HG02973 (cell line): ENCODE data around the gene KAT6B.

Experiments used
- ATAC-seq: cut with Tn5 transposase; IDR thresholded peaks from one replicate; pipeline ENCODE4 v1.9.1; 2021; ENCODE audit warnings: moderate library complexity; ENCODE audit not compliant: unreplicated experiment

KAT6B gene

DNA sequence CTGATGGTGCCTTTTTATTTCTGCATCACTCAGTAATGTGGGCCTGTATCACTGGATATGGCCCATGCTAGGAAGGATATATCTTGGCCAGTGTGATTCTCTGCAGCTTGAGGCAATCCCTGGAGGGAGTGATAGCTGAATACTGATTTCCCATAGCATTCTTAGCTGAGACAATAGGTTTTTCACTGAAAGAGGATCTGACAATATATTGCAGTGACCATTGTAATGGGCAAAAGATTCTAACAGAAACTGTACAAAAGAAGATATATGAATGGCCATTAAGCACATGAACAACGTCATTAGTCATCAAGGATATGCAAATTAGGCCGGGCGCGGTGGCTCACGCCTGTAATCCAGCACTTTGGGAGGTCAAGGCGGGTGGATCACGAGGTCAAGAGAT is 117.8 kb downstream of the KAT6B start:
- ATAC-seq: no peak

DNA sequence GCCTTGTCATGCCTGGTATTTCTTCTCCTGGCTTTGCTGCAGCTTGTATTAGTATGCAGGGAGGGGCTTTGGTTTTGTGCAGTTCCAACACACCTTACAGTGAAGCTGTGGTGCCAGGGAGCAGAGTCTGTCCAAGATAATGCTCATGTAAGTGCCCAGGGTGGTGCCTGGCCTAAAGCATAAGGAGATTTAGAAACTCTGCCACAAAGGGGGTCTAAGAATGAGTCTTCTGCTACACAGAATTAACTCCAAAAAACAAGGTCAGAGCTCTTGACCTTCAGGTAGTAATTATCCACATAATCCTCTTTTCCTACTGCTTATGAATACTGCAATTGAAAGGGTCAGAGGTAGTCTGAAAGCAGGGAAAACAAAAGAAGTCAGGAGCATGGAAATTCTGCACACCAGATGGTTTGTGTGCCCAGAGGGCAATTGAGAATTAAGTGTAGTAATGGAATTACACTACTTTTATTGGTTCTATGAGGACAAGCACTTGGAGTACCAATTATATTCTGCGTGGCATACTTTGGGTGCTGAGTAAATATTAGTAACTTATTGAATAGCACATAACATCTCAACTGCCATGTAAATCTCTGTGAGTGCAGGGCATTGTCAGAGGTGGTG is 121.5 kb downstream of the KAT6B start:
- no peak for ATAC-seq

DNA sequence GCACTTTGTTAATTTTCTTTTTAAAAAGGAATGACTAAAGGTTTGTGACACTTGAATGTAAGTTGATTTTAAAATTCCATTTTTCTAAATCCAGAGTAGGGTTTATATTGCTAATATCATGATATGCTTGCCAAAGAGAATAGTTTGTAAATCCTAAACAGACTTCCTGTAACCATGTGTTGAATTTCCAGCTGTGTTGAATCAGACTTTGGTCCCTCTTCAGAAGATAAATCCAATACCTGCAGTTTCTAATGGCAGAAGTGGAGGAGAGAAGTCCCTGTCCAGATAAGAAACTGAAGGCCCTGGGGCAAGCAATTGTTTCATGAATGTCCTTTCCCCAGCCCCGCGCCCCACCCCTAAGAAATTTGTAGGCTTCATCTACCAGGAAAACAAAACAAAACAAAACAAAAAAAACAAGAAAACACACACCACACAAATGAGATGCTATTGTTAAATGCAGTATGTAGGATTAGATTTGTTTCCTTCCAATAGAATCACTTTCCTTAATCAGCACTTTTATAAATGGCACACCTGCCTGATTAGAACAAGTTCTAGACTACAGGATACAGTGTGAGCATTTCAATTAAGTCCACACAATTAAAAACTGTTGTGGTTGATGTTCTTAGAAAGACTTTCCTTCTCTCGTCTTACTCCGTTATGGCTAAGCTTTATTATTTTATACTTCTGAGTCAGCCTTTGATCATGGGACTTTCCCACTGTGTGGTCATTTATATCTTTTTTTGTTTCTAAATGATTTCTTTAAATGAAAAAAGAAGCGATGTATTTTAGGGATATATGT is 122.8 kb downstream of the KAT6B start:
- no peak for ATAC-seq

DNA sequence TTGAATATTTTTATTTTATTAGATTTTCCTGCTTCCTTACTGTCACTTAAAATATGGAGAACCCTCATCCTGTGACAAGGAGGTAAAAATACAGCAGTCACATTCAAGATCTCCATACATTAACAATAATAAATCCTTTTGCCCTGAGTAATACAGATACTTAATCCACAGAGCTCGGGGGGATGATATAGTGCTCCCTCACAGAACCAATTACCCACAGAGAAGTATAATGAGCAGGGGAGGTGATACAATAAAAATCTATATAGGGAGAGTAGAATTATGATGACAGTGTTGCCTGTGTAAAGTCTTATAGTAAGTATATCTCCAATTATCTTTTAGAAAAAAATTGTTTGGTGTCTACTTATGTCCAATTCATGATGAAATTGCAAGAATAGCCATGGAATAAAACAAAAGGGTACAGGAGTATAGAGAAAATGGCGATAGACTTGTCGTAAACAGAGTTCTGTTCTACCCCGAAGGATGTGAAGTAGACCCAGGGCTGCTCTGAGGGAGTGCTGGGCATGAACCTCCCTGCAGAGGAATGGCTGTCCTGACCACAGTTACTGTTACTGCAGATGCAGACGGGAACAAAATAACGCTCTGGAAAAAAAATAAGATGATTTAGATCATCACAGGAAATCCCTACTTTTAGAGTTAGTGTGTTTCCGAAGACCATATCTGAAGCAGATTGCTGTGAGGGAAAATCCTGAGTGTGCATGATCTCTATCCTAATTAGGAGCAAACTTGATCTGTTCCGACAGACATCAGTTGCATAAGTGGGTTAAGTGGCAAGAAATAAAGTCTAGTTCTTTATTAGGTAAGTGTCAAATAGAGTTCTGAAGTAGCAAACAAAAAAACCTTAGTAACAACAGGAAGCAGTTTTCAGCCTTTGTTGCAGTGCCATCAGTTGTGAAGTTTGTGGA is 123.7 kb downstream of the KAT6B start:
- ATAC-seq: no peak

DNA sequence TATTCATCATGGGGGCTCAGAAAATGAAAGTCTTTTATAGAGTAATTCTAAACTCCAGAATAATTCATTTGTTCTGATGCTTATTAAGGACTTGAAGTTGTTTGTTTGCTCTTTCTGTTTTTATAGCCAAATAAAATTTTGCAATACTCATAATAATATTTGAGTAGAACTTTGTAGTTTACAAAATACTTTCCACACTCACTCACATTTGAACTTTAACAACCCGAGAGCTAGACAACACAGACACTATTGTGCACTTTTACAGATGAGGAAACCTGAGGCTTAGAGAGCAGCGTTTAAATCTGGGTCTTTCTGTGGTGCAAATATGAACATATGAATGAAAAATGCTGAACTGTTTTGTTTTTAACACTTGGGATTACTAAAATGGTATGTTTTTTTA is 126.8 kb downstream of the KAT6B start:
- ATAC-seq: no peak

DNA sequence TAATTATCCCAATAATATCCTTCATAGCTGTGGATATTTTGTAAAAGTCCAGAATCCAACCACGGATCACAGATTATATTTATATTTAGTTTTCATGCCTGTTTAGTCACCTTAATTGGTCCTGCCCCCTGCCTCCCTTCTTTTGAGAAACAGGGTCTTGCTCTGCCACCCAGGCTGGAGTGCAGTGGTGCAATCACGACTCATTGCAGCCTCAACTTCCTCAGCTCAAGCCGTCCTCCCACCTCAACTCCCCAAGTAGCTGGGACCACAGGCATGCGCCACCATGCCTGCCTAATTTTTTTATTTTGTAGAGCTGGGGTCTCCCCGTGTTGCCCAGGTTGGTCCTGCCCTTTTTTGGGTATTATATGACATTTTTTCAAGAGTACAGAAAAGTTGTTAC is 129.4 kb downstream of the KAT6B start:
- no peak for ATAC-seq

DNA sequence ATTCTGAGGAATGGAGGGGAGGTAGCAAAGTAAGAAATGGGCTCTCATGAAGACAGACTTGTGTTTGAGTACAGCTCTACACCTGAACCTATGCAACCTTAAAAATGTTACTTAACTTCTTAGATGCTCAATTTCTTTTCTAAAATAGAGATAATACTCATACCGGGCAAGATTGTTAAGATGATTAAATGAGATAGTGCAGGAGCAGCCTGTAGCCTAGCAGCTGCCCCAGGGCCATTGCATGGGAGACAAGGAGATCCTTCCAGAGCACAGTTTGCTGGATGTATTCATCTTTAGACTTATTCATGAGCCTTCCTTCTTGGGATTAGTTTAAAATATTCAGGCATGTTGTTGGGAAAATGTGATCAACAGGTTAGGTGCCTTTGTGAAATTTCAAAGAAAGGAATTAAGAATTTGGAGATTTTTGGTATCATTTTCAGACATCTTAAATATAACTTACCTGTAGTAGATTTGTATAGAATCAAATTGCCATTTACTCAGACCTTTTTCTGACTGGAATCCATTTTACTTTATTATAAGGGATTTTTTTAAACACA is 130.2 kb downstream of the KAT6B start:
- no peak for ATAC-seq

DNA sequence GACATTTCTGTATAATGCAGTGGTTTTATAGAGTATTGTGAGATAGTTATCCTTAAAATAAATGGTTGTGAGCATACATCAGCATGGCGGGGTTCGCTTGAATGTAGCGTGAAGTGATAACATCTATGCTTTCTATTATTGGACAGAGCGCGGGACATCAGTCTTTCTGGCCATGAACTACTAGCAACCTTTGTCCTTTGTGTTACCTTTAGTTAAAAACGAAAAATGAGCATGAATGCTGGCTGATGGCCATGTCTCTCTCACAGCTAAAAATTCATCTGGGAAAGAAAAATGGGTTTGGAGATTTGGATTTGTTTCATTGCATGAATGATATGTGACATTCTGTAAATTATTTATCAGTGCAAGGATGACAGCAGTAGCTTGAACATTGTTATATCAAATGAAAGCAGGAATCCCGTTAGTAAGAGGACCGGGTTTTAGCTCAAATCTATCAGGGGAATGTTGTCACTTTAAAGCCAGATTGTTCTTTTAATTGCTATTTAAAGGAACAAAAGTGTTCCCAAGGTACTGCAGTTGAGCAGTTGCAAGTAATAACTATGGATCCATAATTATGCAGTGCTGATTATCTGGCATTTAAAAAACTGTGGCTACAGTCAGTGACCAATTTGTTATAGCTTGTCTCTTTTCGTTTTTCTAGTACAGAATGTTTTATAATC is 131.0 kb downstream of the KAT6B start:
- ATAC-seq: no peak

DNA sequence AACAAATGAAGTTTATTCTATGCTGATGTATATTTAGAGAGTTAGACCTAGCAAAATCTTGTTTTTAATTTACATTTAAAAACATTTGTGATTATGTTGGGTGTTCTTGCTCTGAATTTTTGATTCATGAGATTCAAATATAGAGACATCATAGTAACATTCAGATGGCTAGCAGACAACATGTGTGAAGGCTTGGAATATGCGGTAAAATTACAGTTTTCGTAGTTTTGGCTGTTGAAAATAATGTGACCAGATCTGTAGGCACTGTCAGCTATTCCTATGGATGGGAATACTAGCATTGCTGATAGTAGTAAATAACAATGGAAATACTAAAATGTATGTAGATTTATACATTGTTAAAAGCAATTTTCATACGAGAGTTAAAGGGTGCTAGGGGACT is 131.9 kb downstream of the KAT6B start:
- no peak for ATAC-seq

DNA sequence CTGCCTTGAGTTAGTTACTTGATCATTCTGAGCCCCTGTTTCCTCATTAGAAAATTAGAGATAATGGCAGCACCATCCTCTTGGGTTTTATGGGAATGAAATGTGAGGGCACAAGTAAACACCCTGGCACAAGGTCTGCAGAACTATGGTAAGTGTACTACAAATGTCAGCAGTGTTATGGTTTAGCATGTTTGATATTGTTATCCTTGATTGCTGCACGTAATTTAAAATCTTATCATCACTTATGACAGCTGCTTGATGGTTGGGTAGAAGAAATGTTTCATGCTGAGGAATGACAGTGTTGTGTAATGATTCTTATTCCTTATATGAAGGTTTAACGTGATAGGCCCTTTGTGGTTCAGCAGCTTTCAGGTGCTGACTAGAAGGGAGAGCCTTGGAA is 134.3 kb downstream of the KAT6B start:
- no peak for ATAC-seq

DNA sequence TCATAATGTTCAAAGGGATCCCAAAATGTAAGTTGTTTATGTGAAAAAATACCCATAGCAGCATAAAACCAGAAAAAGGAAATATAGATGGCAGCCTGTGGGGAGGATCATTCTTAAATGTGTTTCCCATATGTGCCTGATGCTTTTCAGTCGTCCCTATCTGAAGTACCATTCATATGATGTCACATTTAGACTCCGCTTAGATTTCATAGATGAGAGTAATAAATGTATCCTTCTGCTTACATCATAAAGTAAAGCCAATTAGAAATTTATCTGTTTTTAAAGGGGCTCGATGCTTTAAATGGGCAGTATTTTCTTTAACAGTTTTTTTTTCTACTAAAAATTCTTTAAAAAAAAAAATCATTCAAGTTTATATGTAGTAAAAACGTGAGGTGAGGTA is 136.1 kb downstream of the KAT6B start:
- ATAC-seq: no peak

DNA sequence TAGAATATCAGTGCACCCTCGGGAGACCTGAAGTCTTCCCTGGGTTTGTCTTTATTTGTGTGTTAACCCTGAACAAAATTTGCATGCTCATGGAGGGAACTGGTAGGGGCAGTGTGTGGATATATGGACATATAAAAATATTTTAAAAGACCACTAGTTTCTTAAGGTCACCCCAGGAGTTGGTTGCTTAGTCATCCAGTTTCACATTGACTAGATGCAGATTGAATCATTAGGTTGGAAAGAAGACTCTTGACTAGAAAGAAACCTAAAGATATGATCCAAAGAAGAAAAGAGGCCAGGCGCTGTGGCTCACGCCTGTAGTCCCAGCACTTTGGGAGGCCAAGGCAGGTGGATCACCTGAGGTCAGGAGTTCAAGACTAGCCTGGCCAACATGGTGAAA is 137.1 kb downstream of the KAT6B start:
- ATAC-seq: no peak

DNA sequence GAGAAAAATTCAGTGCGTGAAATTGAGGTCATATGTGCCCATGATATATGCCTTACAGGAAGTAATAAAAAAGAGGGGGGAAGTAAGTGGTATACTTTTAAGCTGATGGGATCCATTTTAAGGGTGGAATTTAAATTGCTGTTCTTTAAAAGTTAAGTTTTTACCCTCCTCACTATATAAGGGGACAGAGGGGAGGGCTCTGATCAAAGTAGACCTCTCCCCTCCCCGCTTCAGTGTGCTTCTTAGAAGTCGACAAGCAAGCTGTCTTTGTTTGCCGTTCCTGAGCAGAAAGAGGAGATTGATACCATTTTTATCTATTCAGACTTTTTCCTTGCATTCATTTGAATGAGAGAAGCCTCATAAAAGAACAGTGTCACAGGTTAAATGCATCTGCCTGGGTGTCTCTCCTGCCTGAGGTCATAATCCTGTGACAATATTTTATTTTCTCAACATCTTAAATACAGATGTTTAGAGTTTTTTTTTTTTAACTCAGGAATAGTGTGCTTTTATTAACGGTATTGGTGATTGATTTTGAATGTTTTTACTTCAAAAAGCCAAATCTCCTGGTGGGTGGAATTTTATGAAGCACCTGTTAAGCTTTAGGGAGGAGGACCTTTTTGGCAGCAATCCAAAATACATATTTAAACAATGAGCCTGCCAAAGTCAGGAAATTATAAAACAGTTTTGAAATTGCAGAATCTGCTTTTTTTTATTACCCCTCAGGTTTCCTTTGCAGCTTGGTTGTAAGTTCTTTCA is 141.7 kb downstream of the KAT6B start:
- ATAC-seq: no peak

DNA sequence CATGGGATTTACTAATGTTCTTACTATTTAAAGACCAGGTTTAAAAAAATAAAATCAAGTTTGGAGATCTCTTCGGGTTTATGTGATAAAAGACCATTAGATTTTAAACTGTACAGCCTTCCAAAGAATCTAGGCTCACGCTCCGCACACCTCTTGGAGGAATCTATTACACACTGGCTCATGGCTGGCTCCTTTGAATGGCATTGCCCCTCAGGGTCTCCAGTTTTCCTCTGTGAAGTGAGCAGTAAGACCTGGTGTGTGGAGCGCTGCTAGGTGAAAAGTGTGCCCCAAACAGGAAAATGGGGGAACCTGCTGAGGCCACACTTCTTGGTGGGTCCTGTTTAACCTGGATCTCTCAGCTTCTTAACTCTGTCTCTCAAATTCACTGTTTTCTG is 142.3 kb downstream of the KAT6B start:
- no peak for ATAC-seq

DNA sequence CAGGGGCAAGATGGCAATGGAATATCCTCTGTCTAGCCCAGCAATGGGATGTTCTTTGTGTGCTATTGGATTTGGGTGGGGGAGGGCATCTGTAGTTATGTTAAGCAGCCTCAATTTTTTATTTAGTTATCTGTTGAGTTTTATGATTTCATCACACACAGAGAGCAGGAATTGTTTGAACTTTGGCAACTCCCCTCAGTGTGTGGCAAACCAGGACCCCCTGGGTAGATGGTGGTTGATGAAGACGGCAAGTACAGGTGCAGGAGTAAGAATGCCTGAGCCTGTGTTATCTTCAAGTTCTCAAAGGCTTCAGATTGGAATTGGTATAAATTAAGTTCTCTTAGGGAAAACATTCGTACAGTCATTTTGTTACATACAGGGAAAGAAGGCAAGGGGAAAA is 142.7 kb downstream of the KAT6B start:
- ATAC-seq: no peak

DNA sequence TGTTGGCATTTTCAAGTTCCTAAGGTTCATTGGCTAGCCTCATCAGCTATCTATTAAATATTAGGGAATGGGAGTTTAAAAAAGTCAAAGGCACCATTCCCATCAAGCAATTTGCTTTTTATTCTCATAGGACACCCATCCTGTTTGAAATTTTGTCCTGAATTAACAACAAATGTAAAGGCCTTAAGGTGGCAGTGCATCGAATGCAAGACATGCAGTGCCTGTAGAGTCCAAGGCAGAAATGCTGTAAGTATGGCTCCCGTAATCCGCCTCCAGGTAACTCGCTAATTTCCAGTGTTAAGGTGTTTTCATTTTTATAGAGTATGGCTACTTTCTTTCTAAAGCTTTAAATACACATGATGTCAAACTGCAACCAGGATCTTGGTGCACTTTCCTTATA is 143.1 kb downstream of the KAT6B start:
- ATAC-seq: no peak

DNA sequence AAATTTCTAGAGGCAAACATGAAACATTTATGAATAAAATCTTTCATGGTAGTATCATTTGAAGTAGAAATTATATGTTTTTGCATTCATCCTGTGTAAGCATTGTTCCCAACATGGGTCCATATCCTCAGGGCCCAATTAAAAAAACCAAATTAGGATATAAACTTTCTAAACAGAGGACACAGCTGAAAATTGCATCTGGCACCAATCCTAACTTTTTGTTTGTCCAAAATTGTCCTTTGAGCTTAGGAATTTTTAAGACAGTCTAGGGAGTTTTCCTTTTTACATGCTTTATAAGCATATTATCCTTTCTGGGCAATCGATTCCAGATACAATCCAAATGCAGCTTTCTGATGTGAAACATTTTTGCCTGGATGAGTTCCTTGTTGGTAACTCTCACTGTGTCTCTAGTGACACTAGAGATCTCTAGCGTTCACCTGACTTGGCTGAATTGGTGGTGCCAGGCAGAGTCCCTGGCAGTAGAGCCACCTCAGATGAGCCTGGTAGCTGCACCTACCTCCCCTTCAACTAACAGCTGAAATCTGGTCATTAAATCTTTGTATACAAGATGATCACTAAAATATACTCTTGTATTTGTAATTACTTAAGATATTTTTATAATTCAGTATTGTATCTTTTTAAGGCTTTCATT is 147.5 kb downstream of the KAT6B start:
- ATAC-seq: no peak

DNA sequence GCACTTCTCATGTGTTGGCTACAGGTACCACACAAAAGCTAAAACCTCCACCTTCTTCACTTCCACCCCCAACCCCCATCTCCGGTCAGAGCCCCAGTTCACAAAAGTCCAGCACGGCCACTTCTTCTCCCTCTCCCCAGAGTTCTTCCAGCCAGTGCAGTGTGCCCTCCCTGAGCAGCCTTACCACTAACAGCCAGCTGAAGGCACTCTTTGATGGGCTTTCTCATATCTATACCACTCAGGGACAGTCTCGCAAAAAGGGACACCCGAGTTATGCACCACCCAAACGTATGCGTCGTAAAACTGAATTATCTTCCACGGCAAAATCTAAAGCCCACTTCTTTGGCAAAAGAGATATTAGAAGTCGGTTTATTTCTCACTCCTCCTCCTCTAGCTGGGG is 149.4 kb downstream of the KAT6B start:
- ATAC-seq: no peak

DNA sequence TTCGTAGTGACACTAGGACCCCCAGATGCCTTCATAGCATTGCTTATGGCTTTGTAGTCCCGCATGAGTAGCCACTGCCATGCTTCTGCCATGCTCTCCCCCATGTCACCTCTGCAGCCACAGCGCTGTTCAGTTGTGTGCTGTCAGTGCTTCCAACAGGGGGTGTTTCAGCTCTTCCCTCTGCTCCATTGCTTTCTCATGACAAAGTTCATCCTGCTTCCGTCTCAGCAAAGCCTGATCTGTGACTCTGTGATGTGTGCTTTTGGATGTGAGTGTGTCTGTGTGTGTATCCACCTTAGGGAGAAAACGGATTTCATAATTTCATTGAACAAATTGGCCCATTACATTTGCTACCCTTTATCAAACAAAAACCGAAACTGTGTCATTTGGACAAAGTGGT is 150.2 kb downstream of the KAT6B start:
- no peak for ATAC-seq

DNA sequence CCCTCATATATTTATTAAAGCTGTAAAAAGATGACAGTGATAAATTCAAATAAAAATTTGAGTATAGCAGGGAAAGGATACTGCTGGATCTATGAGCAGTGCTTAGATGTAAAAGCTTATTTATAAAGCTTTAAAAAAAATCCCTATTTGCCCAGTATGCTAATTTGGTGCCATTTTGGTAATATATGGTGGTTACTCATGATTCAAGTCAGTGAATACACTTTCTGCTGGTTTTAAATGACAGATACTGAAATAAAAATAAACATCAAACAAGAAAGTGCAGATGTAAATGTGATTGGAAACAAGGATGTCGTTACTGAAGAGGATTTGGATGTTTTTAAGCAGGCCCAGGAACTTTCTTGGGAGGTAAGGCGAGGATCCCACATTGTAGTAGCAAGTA is 150.7 kb downstream of the KAT6B start:
- ATAC-seq: no peak
